Measurements from ENCODE around the gene TADA2A.
"Not testable (repeated sequence)": the region's sequence is repeated elsewhere in the genome, so short reads cannot be mapped to it uniquely, and the experiment has no call there.

The TADA2A gene

DNA sequence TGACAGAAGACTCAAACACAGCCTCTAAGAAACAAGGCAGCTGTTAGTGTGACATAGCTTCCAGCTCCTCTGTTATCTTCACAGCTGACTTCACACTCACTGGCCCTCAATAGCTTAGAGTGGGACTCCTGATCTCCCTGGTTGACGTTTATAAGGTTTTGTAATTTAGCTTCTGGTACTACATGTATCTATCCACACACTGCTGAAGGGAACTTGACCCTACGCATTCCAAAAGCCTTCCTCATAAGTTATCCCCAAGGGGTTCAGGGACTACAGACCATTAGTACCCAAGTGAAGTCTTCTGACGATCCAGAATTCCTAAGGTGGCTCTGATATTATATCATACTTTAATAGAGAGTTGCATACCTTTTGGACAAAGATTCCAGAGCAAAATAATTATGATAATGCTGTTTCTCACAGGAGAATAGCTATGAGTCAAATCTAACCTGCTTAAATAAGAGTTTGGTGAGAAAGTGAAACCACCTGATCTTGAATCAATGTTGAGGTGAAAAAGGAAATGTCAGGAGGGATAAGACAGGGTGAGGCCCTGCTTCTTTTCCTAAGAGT lies 14.6 kb upstream of the TADA2A start:
- in situ Hi-C loops (cut with MboI; ENCODE audit: low pct_unique_long_range_greater_than_20kb, low sequenced_read_pairs) = loop anchor here (25.0 kb wide), 1 partner anchor 780 kb away; the partner anchor contains the start of gene MRM1
- no peak for DNase-seq

- DNase-seq = no peak
- in situ Hi-C loops (cut with MboI; ENCODE audit: low pct_unique_long_range_greater_than_20kb, low sequenced_read_pairs) = loop anchor here (25.0 kb wide), 1 partner anchor 781 kb away; the partner anchor contains the start of gene MRM1
Measured at GRCh38 chr17:37393352-37393751, 13.3 kb upstream of the TADA2A start.

GRCh38 chr17:37399265-37399803 lies 7.4 kb upstream of the TADA2A start:
- no peak for DNase-seq

DNA sequence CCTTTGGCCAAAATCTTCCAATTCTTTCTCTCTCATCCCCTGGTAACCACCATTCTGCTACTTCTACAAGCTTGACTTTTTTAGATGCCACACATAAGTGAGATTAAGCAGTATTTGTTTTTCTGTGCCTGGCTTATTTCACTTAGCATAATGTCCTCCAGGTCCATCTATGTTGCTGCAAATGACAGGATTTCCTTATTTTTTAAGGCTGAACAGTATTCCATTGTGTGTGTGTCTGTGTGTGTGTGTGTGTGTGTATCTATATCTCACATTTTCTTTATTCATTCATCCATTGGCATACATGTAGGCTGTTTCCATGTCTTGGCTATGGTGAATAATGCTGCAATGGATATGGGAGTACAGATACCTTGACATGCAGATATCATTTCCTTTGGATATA lies 6.2 kb upstream of the TADA2A start:
- no peak for DNase-seq
- in situ Hi-C loops (cut with MboI; ENCODE audit: low pct_unique_long_range_greater_than_20kb, low sequenced_read_pairs) = no loop called here

More at GRCh38 chr17:37399265-37399803, 7.4 kb upstream of the TADA2A start:
- in situ Hi-C loops (cut with MboI; ENCODE audit: low pct_unique_long_range_greater_than_20kb, low sequenced_read_pairs) = loop anchor here (25.0 kb wide), 1 partner anchor 787 kb away; the partner anchor contains the start of gene MRM1

- in situ Hi-C loops (cut with MboI; ENCODE audit: low pct_unique_long_range_greater_than_20kb, low sequenced_read_pairs); DNase-seq: not testable (repeated sequence)
Measured at GRCh38 chr17:37405522-37405921, 1.2 kb upstream of the TADA2A start.

DNA sequence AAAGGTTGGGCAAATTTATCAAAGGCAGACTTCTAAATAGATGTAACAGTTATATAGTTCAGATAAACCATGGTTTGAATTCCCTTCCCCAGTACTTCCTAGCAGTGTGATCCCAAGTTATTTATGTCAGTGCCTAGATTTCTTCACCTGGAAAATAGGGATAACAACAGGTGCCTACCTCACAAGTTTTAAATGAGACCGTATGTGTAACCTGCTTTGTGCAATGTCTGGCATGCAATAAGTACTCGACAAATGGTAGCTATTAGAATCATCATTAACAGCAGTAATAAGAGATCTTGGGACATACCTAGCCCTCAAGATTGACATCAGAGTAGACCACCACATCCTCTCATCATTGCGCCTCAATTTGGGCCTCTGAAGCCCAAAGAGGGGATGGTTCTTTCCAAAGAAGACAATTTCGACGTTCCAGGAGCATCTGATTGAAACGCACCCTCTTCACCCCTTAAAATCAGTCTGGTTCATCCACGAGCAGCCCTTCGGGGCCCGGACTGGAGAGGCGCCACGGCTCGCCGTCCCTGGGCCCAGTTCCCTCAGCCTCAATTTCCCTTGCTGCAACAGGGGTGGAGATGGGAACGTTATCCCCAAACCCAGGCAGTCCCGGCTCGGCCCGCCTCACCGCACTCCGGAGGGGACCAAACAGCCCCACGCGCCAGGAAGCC lies 591 bp upstream of the TADA2A start:
- in situ Hi-C loops (cut with MboI; ENCODE audit: low pct_unique_long_range_greater_than_20kb, low sequenced_read_pairs) = no loop called here
- no peak for DNase-seq

GRCh38 chr17:37408145-37408479 lies 1.4 kb downstream of the TADA2A start:
- DNase-seq; in situ Hi-C loops (cut with MboI; ENCODE audit: low pct_unique_long_range_greater_than_20kb, low sequenced_read_pairs): not testable (repeated sequence)

- in situ Hi-C loops (cut with MboI; ENCODE audit: low pct_unique_long_range_greater_than_20kb, low sequenced_read_pairs) = no loop called here
- DNase-seq = no peak
Measured at GRCh38 chr17:37410357-37410756, 3.7 kb downstream of the TADA2A start.

DNA sequence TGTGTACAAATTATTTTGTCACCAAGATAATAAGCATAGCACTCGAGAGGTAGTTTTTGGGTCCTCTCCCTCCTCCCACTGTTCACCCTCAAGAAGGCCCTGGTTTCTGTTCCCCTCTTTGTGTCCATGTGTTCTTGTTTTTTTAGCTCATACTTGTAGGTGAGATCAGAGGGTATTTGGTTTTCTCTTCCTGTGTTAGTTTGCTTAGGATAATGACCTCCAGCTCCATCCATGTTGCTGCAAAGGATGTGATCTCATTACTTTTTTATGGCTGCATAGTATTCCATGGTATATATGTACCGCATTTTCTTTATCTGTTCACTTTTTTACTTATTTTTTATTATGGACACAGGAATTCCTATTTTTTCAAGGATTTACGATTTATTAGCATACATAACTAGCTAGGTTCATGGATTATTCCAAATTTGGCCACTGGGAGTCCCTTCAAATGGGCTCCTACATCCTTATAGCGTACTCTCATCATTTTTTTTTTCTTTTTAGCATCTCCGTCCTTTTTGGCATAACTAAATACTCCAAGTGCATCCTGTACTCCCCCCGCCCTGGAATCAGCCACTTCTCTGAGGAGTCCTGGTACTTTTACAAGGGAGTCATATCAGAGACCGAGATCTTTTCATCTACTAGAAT lies 7.3 kb downstream of the TADA2A start:
- no peak for DNase-seq
- in situ Hi-C loops (cut with MboI; ENCODE audit: low pct_unique_long_range_greater_than_20kb, low sequenced_read_pairs) = no loop called here

GRCh38 chr17:37417852-37418251 lies 11.2 kb downstream of the TADA2A start:
- in situ Hi-C loops (cut with MboI; ENCODE audit: low pct_unique_long_range_greater_than_20kb, low sequenced_read_pairs) = no loop called here

DNA sequence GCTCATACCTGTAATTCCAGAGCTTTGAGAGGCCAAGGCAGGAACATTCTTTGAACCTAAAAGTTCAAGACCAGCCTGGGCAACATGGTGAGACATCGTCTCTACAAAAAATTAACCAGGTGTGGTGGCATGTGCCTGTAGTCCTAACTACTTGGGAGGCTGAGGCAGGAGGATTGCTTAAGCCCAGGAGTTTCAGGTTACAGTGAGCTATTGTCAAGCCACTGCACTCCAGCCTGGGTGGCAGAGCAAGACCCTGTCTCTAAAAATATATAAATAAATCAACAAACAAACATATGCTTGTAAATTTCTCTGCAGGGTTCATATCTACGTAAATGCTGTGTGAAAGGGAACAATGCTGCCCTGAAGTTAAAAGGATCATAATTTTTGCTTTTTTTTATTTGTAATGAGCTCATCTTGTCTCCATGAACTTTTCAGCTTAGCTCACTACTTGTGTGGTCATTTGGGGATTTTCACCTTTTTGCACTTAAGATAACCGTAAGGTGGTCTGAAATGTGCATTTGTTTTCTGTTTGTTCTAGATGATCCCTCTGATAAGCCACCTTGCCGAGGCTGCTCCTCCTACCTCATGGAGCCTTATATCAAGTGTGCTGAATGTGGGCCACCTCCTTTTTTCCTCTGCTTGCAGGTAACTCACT lies 16.4 kb downstream of the TADA2A start:
- in situ Hi-C loops (cut with MboI; ENCODE audit: low pct_unique_long_range_greater_than_20kb, low sequenced_read_pairs) = no loop called here
- DNase-seq = no peak

More at GRCh38 chr17:37417852-37418251, 11.2 kb downstream of the TADA2A start:
- DNase-seq = no peak

DNA sequence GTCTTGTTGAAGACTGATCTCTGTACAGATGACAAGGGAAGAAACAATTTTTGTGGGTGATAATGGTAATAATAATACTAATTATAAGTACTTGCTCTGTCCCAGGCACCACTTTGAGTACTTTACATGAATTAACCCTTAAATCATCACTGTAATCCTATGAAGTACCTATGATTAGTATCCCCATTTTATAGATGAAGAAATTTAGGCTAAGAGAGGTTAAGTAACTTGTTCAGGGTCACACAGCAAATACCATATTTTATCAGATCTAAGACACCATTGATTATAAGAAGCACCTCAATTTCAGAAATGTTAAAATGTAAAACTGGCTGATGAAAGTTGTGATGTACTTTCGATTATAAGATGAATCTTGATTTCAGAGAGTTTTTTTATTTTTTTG lies 18.6 kb downstream of the TADA2A start:
- in situ Hi-C loops (cut with MboI; ENCODE audit: low pct_unique_long_range_greater_than_20kb, low sequenced_read_pairs) = no loop called here
- no peak for DNase-seq

- no peak for DNase-seq
- in situ Hi-C loops (cut with MboI; ENCODE audit: low pct_unique_long_range_greater_than_20kb, low sequenced_read_pairs) = no loop called here
Measured at GRCh38 chr17:37429039-37429438, 22.4 kb downstream of the TADA2A start.

DNA sequence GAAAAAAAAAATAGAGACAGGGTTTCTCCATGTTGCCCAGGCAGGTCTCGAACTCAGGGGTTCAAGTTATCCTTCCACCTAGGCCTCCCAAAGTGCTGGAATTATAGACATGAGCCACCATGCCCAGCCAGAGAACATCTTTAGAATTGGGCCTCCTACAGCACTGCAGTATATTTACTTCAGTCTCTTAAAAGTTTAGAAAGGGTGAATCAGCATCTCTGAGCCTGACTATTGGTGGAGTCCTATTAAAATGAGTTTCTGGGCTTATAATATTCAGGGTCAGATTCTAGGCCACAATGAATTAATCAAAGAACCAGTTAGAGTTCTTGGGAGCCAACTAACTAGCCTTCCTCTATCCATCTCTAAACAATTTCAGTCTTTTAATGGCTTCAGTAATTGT lies 22.8 kb downstream of the TADA2A start:
- no peak for DNase-seq
- in situ Hi-C loops (cut with MboI; ENCODE audit: low pct_unique_long_range_greater_than_20kb, low sequenced_read_pairs) = no loop called here

DNA sequence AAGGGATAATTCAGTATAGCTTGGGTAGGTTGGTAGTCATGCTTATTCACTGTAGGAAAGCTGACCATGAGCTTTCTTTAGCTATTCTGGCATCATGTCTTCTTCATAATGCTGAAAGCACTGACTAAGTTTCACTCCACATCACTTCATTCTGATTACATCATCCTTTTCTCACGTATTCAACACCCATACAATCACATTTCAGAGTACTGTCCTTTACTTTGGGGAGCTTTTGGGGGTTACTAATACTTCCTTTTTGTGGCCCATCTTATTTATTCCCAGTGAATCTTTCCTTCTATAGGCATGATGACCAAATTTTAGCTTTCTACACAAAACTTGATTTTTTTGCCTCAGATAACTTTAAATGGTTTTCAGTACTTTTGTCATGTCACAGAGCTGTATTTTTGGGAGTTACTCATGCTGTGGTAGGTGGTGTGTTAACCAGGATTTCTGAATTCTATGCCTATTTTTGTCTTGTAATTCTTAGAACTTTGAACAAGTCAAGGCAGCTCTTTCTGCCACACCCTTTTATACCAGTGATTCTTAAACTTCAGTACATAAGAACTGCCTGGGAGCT lies 23.5 kb downstream of the TADA2A start:
- DNase-seq = no peak
- in situ Hi-C loops (cut with MboI; ENCODE audit: low pct_unique_long_range_greater_than_20kb, low sequenced_read_pairs) = no loop called here

DNA sequence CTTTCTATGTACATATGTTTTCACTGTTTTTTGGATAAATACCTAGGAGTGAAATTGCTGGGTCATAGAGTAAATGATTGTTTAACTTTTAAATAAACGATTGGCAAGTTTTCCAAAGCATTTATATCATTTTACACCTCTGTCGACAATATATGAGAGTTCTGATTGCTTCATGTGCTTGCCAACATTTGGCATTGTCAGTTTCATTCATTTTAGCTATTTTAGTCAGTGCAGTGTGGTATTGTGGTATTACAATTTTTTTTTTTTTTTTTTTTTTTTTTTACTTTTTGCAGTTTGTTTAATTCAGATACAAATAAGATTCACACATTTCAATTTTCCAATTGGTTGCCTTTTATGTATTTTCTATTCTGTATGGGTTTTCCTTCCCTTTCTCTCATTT lies 26.0 kb downstream of the TADA2A start:
- in situ Hi-C loops (cut with MboI; ENCODE audit: low pct_unique_long_range_greater_than_20kb, low sequenced_read_pairs) = no loop called here
- DNase-seq = no peak

DNA sequence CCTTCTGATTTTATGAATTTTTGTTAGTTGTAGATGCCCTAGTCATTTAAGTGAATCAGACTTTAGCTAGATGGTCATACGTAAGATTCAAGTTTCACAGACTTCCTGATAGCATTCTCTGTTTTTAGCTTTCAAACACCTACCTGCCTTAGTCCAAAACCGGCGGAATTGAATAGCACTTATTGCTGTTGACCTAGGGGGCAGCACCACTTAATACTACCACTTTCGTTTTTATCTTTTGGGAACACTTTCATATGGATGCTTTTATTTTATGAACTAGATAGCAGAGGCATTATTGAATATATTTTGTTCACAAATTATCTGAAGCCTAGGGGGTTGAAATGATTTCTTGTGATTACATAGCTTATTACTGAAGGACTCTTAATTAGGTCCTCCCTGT lies 31.5 kb downstream of the TADA2A start:
- DNase-seq = no peak

DNA sequence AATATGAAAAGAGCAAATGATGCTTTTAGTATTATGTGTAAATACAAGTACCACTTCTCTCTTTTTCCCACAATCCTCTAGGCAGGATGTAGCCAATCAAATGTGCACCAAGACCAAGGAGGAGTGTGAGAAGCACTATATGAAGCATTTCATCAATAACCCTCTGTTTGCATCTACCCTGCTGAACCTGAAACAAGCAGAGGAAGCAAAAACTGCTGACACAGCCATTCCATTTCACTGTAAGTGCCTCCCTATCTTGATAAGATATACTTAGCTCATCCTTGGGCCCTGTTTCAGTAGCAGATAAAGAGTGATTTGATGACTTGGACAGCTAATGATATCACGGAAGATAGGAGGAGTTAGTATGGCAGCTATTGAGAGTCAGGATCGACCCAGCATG lies 33.7 kb downstream of the TADA2A start:
- in situ Hi-C loops (cut with MboI; ENCODE audit: low pct_unique_long_range_greater_than_20kb, low sequenced_read_pairs) = no loop called here
- DNase-seq = no peak

More for the DNA sequence above, 31.5 kb downstream of the TADA2A start:
- in situ Hi-C loops (cut with MboI; ENCODE audit: low pct_unique_long_range_greater_than_20kb, low sequenced_read_pairs) = no loop called here

GRCh38 chr17:37441369-37442014 lies 34.8 kb downstream of the TADA2A start:
- in situ Hi-C loops (cut with MboI; ENCODE audit: low pct_unique_long_range_greater_than_20kb, low sequenced_read_pairs) = not testable (repeated sequence)
- peak; percentile 20 for DNase-seq

All from KBM-7 (cell line).